Stimulated activated naive CD8-positive, alpha-beta T cell treated with anti-CD3 and anti-CD28 coated beads, Interleukin-15, Interleukin-2, amounts not matched to agents 100 ng/mL and 50 ng/mL, for 24 hours (primary cell): ENCODE measurements around the gene FBLN2.

Experiments
- H3K27ac Mint-ChIP-seq: one replicate; pipeline ENCODE4 v1.8.0; 2021; ENCODE audit warnings: mild to moderate bottlenecking, mixed read lengths
- H3K27me3 Mint-ChIP-seq: one replicate; pipeline ENCODE4 v1.8.0; 2021; ENCODE audit warnings: mixed read lengths
- H3K36me3 Mint-ChIP-seq: one replicate; pipeline ENCODE4 v1.8.0; 2021; ENCODE audit warnings: low read depth, mixed read lengths
- H3K4me1 Mint-ChIP-seq: one replicate; pipeline ENCODE4 v1.8.0; 2021; ENCODE audit warnings: low read depth, mixed read lengths
- H3K4me3 Mint-ChIP-seq: one replicate; pipeline ENCODE4 v1.8.0; 2021; ENCODE audit warnings: mild to moderate bottlenecking, mixed read lengths
- H3K9me3 Mint-ChIP-seq: one replicate; pipeline ENCODE4 v1.8.0; 2021; ENCODE audit warnings: mixed read lengths

The FBLN2 gene

GRCh38 chr3:13642597-13642996 is 93.7 kb downstream of the FBLN2 start:
- Mint-ChIP-seq H3K27me3 (peaks cover 14% of the 10 kb centered on the region), H3K4me1 (no peaks in the 10 kb centered on the region), H3K36me3 (no peaks in the 10 kb centered on the region), H3K9me3 (no peaks in the 10 kb centered on the region), H3K4me3 (no peak overlapping the region), H3K27ac (no peak overlapping the region)

GRCh38 chr3:13644341-13645117 is 95.6 kb downstream of the FBLN2 start:
- Mint-ChIP-seq H3K4me3 (no peak overlapping the region), H3K4me1 (peaks cover 8% of the 10 kb centered on the region), H3K9me3 (no peaks in the 10 kb centered on the region), H3K27me3 (peaks cover 24% of the 10 kb centered on the region), H3K27ac (no peak overlapping the region), H3K36me3 (no peaks in the 10 kb centered on the region)

GRCh38 chr3:13645801-13646637 is 97.1 kb downstream of the FBLN2 start:
- no peaks in the 10 kb centered on the region for H3K9me3 Mint-ChIP-seq
- H3K27me3 Mint-ChIP-seq = peaks cover 31% of the 10 kb centered on the region
- H3K27ac Mint-ChIP-seq = no peak overlapping the region
- peaks cover 15% of the 10 kb centered on the region for H3K4me1 Mint-ChIP-seq
- no peaks in the 10 kb centered on the region for H3K36me3 Mint-ChIP-seq
- no peak overlapping the region for H3K4me3 Mint-ChIP-seq

DNA sequence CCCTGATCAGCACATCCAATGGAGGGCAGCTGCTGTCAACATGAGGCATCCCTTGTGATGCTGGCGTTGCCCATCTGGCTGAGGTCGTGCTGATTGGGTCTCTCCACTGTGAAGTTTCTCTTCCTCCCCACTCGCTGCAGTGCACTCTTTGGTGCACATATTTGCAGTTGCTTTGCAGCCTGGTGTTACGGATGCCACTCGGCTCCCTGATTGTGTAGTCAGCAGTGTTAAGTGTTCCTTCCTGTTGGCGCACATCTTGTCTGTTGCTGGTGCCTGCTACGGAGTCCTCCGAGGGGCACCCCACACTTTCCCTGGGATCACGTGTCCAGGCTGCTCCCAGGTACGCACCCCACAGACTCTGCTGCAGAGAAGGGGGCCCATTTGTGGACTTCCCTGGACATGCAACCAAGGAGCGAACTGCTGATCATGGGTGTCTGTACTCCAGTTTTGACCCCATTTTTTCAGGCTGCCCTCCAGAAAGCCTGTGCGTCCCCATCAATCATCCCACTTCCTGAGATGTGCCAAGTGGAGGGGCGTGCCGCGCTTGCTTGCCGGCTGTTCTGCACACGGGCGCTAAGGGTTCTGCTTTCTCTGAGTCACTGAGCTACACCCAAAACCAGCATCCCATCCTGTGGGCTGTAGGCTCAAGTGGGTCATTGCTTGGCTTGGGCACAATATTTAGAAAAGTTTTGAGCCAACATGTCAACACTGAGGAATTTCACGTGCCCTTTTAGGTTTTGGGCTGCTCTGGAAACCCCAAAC is 98.6 kb downstream of the FBLN2 start:
- no peak overlapping the region for H3K27ac Mint-ChIP-seq
- no peak overlapping the region for H3K4me3 Mint-ChIP-seq
- H3K27me3 Mint-ChIP-seq = peaks cover 31% of the 10 kb centered on the region
- H3K9me3 Mint-ChIP-seq = no peaks in the 10 kb centered on the region
- H3K4me1 Mint-ChIP-seq = peaks cover 15% of the 10 kb centered on the region
- no peaks in the 10 kb centered on the region for H3K36me3 Mint-ChIP-seq

- Mint-ChIP-seq H3K27me3 (peaks cover 31% of the 10 kb centered on the region), H3K36me3 (no peaks in the 10 kb centered on the region), H3K27ac (no peak overlapping the region), H3K9me3 (no peaks in the 10 kb centered on the region), H3K4me3 (no peak overlapping the region), H3K4me1 (peaks cover 17% of the 10 kb centered on the region)
Observed at GRCh38 chr3:13648060-13649001, 99.4 kb downstream of the FBLN2 start.

DNA sequence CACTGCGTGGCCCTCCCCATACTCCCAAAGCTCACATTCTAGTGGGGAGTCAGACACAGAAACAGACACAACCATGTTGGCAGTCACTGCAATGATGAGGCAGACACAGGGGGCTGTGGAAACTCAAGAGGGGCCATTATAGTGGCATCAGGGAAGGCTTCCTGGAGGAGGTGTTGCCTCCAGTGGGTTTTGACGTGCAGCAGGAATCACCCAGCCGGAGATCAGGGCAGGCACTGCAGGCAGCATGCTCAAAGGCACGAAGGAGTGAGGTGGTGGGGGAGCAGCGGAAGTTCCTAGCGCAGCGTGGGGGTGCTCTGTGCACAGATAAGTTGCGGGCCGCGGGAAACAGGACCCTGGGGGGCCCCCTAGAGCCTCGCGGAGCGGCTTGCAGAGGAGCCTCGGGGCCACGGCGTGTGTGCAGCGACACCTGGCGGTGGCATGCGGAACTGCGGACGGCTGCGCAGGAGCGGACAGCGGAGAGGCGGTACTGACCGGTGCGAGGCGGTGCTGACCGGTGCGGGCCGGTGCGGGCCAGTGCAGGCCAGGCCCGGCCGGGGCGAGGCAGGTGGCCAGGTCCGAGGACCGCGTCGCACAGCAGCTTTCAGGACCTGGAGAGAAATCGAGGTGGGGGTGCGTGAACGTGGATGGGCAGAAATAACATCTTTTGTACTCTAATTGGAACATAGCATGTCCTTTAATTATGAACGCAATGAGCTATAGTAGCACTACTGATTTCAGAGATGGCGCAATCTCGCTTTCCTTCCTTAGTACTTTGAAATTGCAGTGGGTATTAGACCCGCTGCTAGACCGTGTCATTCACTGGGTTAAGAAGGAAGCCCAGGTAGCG is 101.5 kb downstream of the FBLN2 start:
- H3K4me3 Mint-ChIP-seq = peak overlapping the region; percentile 27
- H3K9me3 Mint-ChIP-seq = no peaks in the 10 kb centered on the region
- peaks cover 27% of the 10 kb centered on the region for H3K27me3 Mint-ChIP-seq
- H3K36me3 Mint-ChIP-seq = no peaks in the 10 kb centered on the region
- peaks cover 33% of the 10 kb centered on the region for H3K4me1 Mint-ChIP-seq
- H3K27ac Mint-ChIP-seq = no peak overlapping the region

- no peaks in the 10 kb centered on the region for H3K36me3 Mint-ChIP-seq
- no peaks in the 10 kb centered on the region for H3K9me3 Mint-ChIP-seq
- peaks cover 35% of the 10 kb centered on the region for H3K4me1 Mint-ChIP-seq
- peaks cover 27% of the 10 kb centered on the region for H3K27me3 Mint-ChIP-seq
- H3K27ac Mint-ChIP-seq = no peak overlapping the region
- no peak overlapping the region for H3K4me3 Mint-ChIP-seq
Observed at GRCh38 chr3:13651057-13651400, 102.1 kb downstream of the FBLN2 start.

DNA sequence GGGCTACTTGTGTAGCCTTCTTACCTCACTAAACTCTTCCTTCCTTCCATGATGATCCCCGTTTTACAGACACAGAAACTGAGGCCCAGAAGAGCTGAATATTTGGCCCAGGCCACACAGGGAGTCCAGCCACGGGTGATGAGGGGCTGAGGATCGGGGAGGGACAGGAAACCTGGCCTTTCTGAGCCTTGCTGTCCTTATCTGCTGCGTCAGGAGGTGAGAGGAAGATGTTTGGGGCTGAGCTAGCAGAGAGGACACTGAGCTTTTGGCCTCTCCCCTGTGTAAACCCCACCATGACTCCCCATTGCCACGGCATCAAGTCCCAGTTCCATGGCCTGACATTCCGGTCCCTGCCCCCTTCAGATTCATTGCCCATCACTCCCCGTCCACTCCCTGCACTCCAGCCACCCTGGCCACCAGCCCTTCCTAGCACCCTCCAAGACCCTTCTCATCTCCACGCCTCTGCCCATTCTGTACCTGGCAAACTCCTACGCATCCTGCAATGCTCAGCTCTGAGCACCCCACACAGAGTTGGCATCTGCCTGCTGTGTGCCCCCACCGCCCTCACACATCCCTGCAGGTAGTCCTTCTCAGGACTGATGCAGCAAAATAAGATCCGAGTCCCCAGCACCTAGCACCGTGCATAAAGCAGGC is 103.0 kb downstream of the FBLN2 start:
- no peak overlapping the region for H3K4me3 Mint-ChIP-seq
- H3K27ac Mint-ChIP-seq = no peak overlapping the region
- no peaks in the 10 kb centered on the region for H3K36me3 Mint-ChIP-seq
- H3K4me1 Mint-ChIP-seq = peaks cover 35% of the 10 kb centered on the region
- H3K27me3 Mint-ChIP-seq = peaks cover 28% of the 10 kb centered on the region
- H3K9me3 Mint-ChIP-seq = no peaks in the 10 kb centered on the region

- Mint-ChIP-seq H3K9me3 (no peaks in the 10 kb centered on the region), H3K4me1 (peaks cover 35% of the 10 kb centered on the region), H3K36me3 (no peaks in the 10 kb centered on the region), H3K27ac (no peak overlapping the region), H3K4me3 (no peak overlapping the region), H3K27me3 (peaks cover 26% of the 10 kb centered on the region)
Observed at GRCh38 chr3:13652728-13653127, 103.8 kb downstream of the FBLN2 start.

GRCh38 chr3:13653631-13654279 is 104.8 kb downstream of the FBLN2 start:
- Mint-ChIP-seq H3K9me3 (no peaks in the 10 kb centered on the region), H3K27me3 (peaks cover 24% of the 10 kb centered on the region), H3K4me3 (no peak overlapping the region), H3K36me3 (no peaks in the 10 kb centered on the region), H3K27ac (peak overlapping the region; percentile 2), H3K4me1 (peaks cover 27% of the 10 kb centered on the region)

- no peak overlapping the region for H3K27ac Mint-ChIP-seq
- H3K36me3 Mint-ChIP-seq = no peaks in the 10 kb centered on the region
- H3K9me3 Mint-ChIP-seq = no peaks in the 10 kb centered on the region
- peaks cover 27% of the 10 kb centered on the region for H3K4me1 Mint-ChIP-seq
- peaks cover 24% of the 10 kb centered on the region for H3K27me3 Mint-ChIP-seq
- no peak overlapping the region for H3K4me3 Mint-ChIP-seq
Observed at GRCh38 chr3:13654330-13655060, 105.6 kb downstream of the FBLN2 start.
